Uterus (tissue), 2 donors: ENCODE measurements around the gene COMMD10.

ENCODE experiments used
- POLR2A ChIP-seq, 2 donors: fragments of 450-650 bp; IDR thresholded peaks; one replicate each; pipeline ENCODE4 v1.6.1; 2016; ENCODE audit warnings: antibody characterized with exemption in 2 of 2, mild to moderate bottlenecking in 1 of 2, moderate library complexity in 1 of 2
- TF ChIP-seq, protein P1 (sequence below), 4 experiments: fragments of 200-600 bp in 2 of 4; fragments of 450-650 bp in 2 of 4; sonication (generic) in 2 of 4; IDR thresholded peaks; one replicate each; pipeline ENCODE4 v1.5.1; 2016 to 2019; ENCODE audit warnings: antibody characterized with exemption in 4 of 4, mild to moderate bottlenecking in 2 of 4, moderate library complexity in 1 of 4

DNA sequence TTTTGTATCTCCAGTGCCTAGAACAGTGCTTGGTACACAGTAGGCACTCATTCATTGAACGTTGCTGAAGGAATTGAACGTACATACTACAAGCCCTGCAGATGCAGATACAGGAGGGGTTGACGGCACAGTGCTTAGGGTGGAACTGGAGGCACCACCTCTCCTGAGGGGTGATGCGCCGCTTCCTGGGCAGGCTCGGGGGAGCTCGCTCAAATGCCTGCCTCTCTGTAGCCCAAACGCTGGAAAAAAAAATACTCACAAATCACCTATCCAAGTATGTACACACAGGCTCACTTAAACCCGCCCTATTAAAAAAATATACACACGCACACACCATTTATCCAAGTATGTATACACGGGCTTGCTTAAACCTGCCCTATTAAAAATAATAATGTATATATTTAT is 536 bp upstream of the COMMD10 start:
- TF ChIP-seq, protein P1, sequence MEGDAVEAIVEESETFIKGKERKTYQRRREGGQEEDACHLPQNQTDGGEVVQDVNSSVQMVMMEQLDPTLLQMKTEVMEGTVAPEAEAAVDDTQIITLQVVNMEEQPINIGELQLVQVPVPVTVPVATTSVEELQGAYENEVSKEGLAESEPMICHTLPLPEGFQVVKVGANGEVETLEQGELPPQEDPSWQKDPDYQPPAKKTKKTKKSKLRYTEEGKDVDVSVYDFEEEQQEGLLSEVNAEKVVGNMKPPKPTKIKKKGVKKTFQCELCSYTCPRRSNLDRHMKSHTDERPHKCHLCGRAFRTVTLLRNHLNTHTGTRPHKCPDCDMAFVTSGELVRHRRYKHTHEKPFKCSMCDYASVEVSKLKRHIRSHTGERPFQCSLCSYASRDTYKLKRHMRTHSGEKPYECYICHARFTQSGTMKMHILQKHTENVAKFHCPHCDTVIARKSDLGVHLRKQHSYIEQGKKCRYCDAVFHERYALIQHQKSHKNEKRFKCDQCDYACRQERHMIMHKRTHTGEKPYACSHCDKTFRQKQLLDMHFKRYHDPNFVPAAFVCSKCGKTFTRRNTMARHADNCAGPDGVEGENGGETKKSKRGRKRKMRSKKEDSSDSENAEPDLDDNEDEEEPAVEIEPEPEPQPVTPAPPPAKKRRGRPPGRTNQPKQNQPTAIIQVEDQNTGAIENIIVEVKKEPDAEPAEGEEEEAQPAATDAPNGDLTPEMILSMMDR (IDR thresholded peaks at IDR 0.05), result no peak
- no peak for TF ChIP-seq POLR2A (IDR thresholded peaks at IDR 0.05)
